Endodermal cell (in vitro differentiated cells): ENCODE results near the gene SDHC. TPM values are rescaled to one million over a fixed set of nuclear protein-coding genes. Genes with fewer than 3 reads are reported as not detected.

Source experiments
- DNase-seq: peaks from one replicate; pipeline ENCODE4 v3.0.0-alpha.2; 2017
- H3K27ac ChIP-seq: 2 replicates; pipeline ENCODE4 v1.5.1; 2013; ENCODE audit warnings: mild to moderate bottlenecking, low read depth, low read length, moderate library complexity
- H3K27me3 ChIP-seq: 2 replicates; pipeline ENCODE4 v1.6.1; 2013; ENCODE audit warnings: mild to moderate bottlenecking, low read length, moderate library complexity; ENCODE audit not compliant: insufficient read depth, control insufficient read depth, poor library complexity, severe bottlenecking
- H3K36me3 ChIP-seq: 2 replicates; pipeline ENCODE4 v1.7.0; 2013; ENCODE audit warnings: mild to moderate bottlenecking, low read length, moderate library complexity; ENCODE audit not compliant: control insufficient read depth, insufficient read depth
- H3K4me1 ChIP-seq: one replicate; pipeline ENCODE4 v1.7.0; 2013; ENCODE audit warnings: low read length; ENCODE audit not compliant: control insufficient read depth, insufficient read depth
- H3K4me3 ChIP-seq: 2 replicates; pipeline ENCODE4 v1.5.1; 2013; ENCODE audit warnings: mild to moderate bottlenecking, low read length, moderate library complexity
- H3K9ac ChIP-seq: 2 replicates; pipeline ENCODE4 v1.6.1; 2013; ENCODE audit warnings: mild to moderate bottlenecking, low read length, moderate library complexity; ENCODE audit not compliant: poor library complexity, severe bottlenecking; ENCODE audit errors: extremely low read depth
- H3K9me3 ChIP-seq: 2 replicates; pipeline ENCODE4 v1.6.1; 2013; ENCODE audit warnings: mild to moderate bottlenecking, low read length, moderate library complexity; ENCODE audit not compliant: control insufficient read depth
- H3K27ac Mint-ChIP-seq: 2 replicates; pipeline ENCODE4 v1.8.0; 2020; ENCODE audit warnings: mixed read lengths
- H3K27me3 Mint-ChIP-seq: 2 replicates; pipeline ENCODE4 v1.8.0; 2021; ENCODE audit warnings: mild to moderate bottlenecking, mixed read lengths; ENCODE audit not compliant: insufficient read depth
- H3K36me3 Mint-ChIP-seq: 2 replicates; pipeline ENCODE4 v1.8.0; 2020; ENCODE audit warnings: low read depth, mixed read lengths
- H3K4me1 Mint-ChIP-seq: 2 replicates; pipeline ENCODE4 v1.8.0; 2020; ENCODE audit warnings: mixed read lengths
- H3K4me3 Mint-ChIP-seq: 2 replicates; pipeline ENCODE4 v1.8.0; 2020; ENCODE audit warnings: mild to moderate bottlenecking, moderate library complexity, mixed read lengths
- H3K9me3 Mint-ChIP-seq: 2 replicates; pipeline ENCODE4 v1.8.0; 2020; ENCODE audit warnings: mild to moderate bottlenecking, mixed read lengths
- CTCF ChIP-seq: fragments of 200-600 bp; sonication (generic); conservative IDR thresholded peaks from 2 replicates; pipeline ENCODE4 v1.5.0; 2021; ENCODE audit warnings: antibody characterized with exemption, mild to moderate bottlenecking
- WGBS, 2 experiments: methylation state at CpG; one replicate each; pipeline versions ENCODE4 v1.1.5 to v1.1.7; 2013; ENCODE audit warnings: missing lambda C conversion rate in 2 of 2, mixed read lengths in 1 of 2; ENCODE audit not compliant: insufficient coverage in 1 of 2, insufficient read length in 1 of 2; 5-methylcytosine and 5-hydroxymethylcytosine counted together
- total RNA-seq, 2 donors: library from RNA; stranded (reverse); fragmentation: NEBNext Ultra II Directional in 1 of 2; extraction: Animal tissue kit (Norgen Biotek cat#: 25700) in 1 of 2; gene quantifications; 2 replicates in 1 of 2; 3 replicates in 1 of 2; pipeline ENCODE4 v1.2.1, GENCODE V29; 2021

Gene SDHC
- total RNA-seq, 2 donors from 2014 or later, result 270 to 296 TPM

GRCh38 chr1:161378014-161378413 is 63.8 kb downstream of the SDHC start:
- Mint-ChIP-seq H3K9me3 (no peaks in the 10 kb centered on the region), H3K27me3 (no peaks in the 10 kb centered on the region), H3K27ac (no peak overlapping the region), H3K4me3 (no peak overlapping the region), H3K4me1 (peaks cover 8% of the 10 kb centered on the region), H3K36me3 (no peaks in the 10 kb centered on the region)
- 88% methylated on average over 5 of the region's 5 CpGs for WGBS, 2 experiments
- Histone ChIP-seq H3K9ac (no peak overlapping the region), H3K4me1 (no peaks in the 10 kb centered on the region), H3K27ac (no peak overlapping the region), H3K9me3 (no peaks in the 10 kb centered on the region), H3K27me3 (no peaks in the 10 kb centered on the region), H3K36me3 (no peaks in the 10 kb centered on the region), H3K4me3 (no peak overlapping the region)
- no peak for DNase-seq
- TF ChIP-seq CTCF, result no peak

GRCh38 chr1:161379071-161379470 is 64.9 kb downstream of the SDHC start:
- H3K27ac Mint-ChIP-seq, result peak overlapping the region; percentile 33
- Histone ChIP-seq H3K9ac (no peak overlapping the region), H3K27ac (no peak overlapping the region), H3K4me3 (no peak overlapping the region), H3K27me3 (no peaks in the 10 kb centered on the region), H3K9me3 (no peaks in the 10 kb centered on the region), H3K4me1 (no peaks in the 10 kb centered on the region), H3K36me3 (no peaks in the 10 kb centered on the region)
- DNase-seq, result peak; percentile 80
- no peaks in the 10 kb centered on the region for H3K36me3 Mint-ChIP-seq
- 96 to 97% methylated on average over 11 to 18 of the region's 18 CpGs for WGBS, 2 experiments
- no peaks in the 10 kb centered on the region for H3K27me3 Mint-ChIP-seq
- peaks cover 8% of the 10 kb centered on the region for H3K4me1 Mint-ChIP-seq
- TF ChIP-seq CTCF, result no peak
- peak overlapping the region; percentile 50 for H3K4me3 Mint-ChIP-seq
- H3K9me3 Mint-ChIP-seq, result no peaks in the 10 kb centered on the region

GRCh38 chr1:161381707-161382106 is 67.5 kb downstream of the SDHC start:
- H3K4me1 Mint-ChIP-seq, result peaks cover 8% of the 10 kb centered on the region
- DNase-seq, result no peak
- WGBS, 2 experiments, result 92 to 97% methylated on average over 5 of the region's 6 CpGs
- no peaks in the 10 kb centered on the region for H3K9me3 Mint-ChIP-seq
- H3K27ac Mint-ChIP-seq, result no peak overlapping the region
- Histone ChIP-seq H3K4me3 (no peak overlapping the region), H3K27ac (no peak overlapping the region), H3K36me3 (no peaks in the 10 kb centered on the region), H3K9me3 (no peaks in the 10 kb centered on the region), H3K4me1 (no peaks in the 10 kb centered on the region), H3K9ac (no peak overlapping the region), H3K27me3 (no peaks in the 10 kb centered on the region)
- no peak overlapping the region for H3K4me3 Mint-ChIP-seq
- no peak for TF ChIP-seq CTCF
- H3K36me3 Mint-ChIP-seq, result no peaks in the 10 kb centered on the region
- no peaks in the 10 kb centered on the region for H3K27me3 Mint-ChIP-seq
